GM11168 (cell line): Measurements from ENCODE around the gene APLP2.
"Not testable (repeated sequence)": the region's sequence is repeated elsewhere in the genome, so short reads cannot be mapped to it uniquely, and the experiment has no call there.

Experiments
- in situ Hi-C: fragments of 300-500 bp; cut with MboI; formaldehyde crosslinking; loops from one replicate; pipeline ENCODE4 v1.12.0; 2022; ENCODE audit warnings: low sequenced_read_pairs; ENCODE audit not compliant: unreplicated experiment

The APLP2 gene

GRCh38 chr11:130163346-130164220 is 93.9 kb downstream of the APLP2 start:
- in situ Hi-C loops: no loop called here

GRCh38 chr11:130164221-130164570 is 94.5 kb downstream of the APLP2 start:
- in situ Hi-C loops: no loop called here

GRCh38 chr11:130165601-130166456 is 96.1 kb downstream of the APLP2 start:
- in situ Hi-C loops: no loop called here

- in situ Hi-C loops: no loop called here
Observed at GRCh38 chr11:130166457-130166784, 96.7 kb downstream of the APLP2 start.

GRCh38 chr11:130167146-130167545 is 97.5 kb downstream of the APLP2 start:
- in situ Hi-C loops: no loop called here

DNA sequence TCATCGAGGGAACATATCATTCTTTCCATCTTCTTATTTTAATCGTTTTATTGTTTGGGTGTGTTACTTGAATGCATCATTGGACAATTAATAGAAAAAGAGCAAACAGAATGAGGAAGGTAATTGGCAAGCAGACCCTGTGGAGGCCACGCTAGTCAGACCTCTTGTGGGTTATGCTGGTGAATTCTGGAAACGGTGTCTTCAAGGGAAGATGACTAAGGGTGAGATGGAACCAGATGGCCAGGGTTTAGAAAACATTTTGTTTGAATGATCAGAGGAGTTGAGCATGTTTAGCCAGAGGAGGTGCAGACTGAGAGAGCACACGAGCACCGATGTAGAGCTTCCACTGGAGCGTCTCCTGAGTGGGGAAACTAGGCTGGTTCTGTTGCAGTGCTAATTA is 98.4 kb downstream of the APLP2 start:
- in situ Hi-C loops: no loop called here

- in situ Hi-C loops: no loop called here
Observed at GRCh38 chr11:130170345-130170744, 100.7 kb downstream of the APLP2 start.

- in situ Hi-C loops: no loop called here
Observed at GRCh38 chr11:130171534-130171933, 101.8 kb downstream of the APLP2 start.

- in situ Hi-C loops: not testable (repeated sequence)
Observed at GRCh38 chr11:130172001-130172400, 102.3 kb downstream of the APLP2 start.

DNA sequence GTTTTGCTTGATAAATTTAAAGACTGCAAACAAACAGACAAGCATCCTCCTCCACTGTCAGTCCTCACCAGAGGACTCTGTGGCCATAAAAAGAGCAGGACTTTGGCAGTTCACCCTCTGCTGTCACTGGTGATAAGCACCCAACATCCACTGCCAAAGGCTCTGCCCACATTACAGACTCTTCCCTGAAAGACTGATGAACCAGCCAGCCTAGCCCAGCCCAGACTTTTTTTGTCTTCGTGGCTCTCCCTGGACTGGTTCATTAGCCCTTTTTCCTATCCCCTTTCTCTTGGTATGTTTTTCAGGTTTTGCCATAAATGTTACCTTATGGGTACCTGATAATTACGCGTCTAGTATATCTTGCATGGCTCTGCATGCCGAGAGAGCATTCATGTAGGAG is 104.9 kb downstream of the APLP2 start:
- in situ Hi-C loops: no loop called here

- in situ Hi-C loops: no loop called here
Observed at GRCh38 chr11:130175898-130176297, 106.2 kb downstream of the APLP2 start.

GRCh38 chr11:130177782-130178181 is 108.1 kb downstream of the APLP2 start:
- in situ Hi-C loops: no loop called here

- in situ Hi-C loops: no loop called here
Observed at GRCh38 chr11:130178441-130179339, 109.0 kb downstream of the APLP2 start.

- in situ Hi-C loops: no loop called here
Observed at GRCh38 chr11:130179396-130180306, 110.0 kb downstream of the APLP2 start.

GRCh38 chr11:130180491-130180890 is 110.8 kb downstream of the APLP2 start:
- in situ Hi-C loops: no loop called here

- in situ Hi-C loops: no loop called here
Observed at GRCh38 chr11:130180896-130181294, 111.2 kb downstream of the APLP2 start.

DNA sequence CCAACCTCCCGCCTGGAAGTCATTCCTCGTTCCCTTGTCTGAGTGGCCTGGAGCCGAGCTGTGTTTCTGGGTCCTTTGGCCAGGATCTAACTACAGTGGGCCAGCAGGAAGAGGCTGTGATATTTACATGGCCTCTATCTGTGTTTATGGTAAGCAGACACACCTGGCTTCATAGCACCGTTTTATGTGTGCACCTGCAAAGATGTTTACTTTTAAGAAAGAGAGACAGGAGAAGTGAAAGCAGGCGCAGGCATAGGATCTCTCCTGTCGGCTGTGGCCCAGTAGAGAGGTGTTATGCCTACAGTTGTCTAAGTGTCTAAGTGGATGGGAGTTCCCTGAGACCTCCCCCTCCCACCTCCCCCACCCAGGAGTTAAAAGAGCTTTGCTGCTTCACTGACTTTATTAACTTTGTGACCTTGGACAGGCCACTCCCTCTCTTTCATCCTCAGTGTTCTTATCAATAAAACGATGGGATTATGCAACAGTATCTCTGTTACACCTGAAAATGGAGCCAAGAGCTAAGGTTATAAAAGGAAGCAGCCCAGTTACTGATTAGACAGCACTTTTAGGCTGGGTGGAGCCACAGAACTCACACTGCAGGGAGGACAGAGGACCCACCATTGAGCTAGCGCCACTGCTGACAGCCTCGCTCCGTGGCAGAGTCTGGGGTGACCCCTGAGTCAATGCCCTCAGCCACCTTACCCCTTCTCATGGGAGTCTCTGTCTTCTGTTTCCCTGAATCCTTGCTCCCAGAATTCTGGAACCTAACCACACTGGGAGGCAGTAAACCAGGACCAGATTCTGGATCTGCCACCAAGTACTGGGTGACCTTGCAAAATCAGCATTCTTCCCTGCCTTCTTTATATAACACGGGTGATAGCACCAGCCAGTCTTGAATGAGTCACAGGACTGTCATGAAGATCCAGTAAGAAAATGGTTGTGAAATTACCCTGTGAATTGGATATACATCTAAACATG is 111.9 kb downstream of the APLP2 start:
- in situ Hi-C loops: no loop called here

- in situ Hi-C loops: no loop called here
Observed at GRCh38 chr11:130183878-130184610, 114.3 kb downstream of the APLP2 start.
